GM12892 (cell line): Measurements from ENCODE around the gene VSTM4.

Experiments used
- POLR2A ChIP-seq: IDR thresholded peaks from 2 replicates; pipeline ENCODE4 v1.6.1; 2011; ENCODE audit warnings: low read depth, low read length, control low read depth
- POLR2AphosphoS5 ChIP-seq: IDR thresholded peaks from 2 replicates; pipeline ENCODE4 v1.6.1; 2011; ENCODE audit warnings: low read depth, low read length, control low read depth
- TAF1 ChIP-seq: IDR thresholded peaks from 2 replicates; pipeline ENCODE4 v1.6.1; 2011; ENCODE audit warnings: low read depth, mild to moderate bottlenecking, control low read depth, low read length, borderline replicate concordance

DNA sequence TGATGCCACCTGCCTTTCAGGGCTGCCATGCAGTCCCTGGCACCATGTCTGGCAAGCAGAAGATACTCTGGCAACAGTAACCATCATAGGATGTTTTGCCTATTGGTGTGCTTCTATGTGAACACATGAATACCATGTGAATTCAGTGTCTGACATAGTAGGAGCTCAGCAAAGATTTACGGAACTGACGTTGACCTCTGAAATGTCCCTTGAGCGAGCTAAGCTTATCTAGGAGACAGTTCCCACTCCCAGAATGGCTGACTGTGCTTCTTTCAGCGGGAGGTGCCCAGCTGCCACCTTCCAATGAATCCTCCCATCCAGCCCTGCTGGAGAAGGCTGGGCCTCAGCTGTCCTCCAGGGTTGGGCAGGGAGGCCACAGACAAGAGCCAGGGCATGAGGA, 104.5 kb downstream of the VSTM4 start:
- TF ChIP-seq POLR2A, result no peak
- TF ChIP-seq TAF1, result no peak
- TF ChIP-seq POLR2AphosphoS5, result no peak
